WERI-Rb-1 (cell line): ENCODE measurements around the gene GRIN2C.

Experiments
- DNase-seq: peaks from one replicate; pipeline ENCODE4 v3.0.0-alpha.2; 2020
- H3K27ac ChIP-seq: fragments of 250-450 bp; sonication (Bioruptor Pico); 2 replicates; pipeline ENCODE4 v1.5.1; 2020; ENCODE audit warnings: mild to moderate bottlenecking, moderate library complexity
- H3K27me3 ChIP-seq: fragments of 250-450 bp; sonication (Bioruptor Pico); 2 replicates; pipeline ENCODE4 v1.5.1; 2021; ENCODE audit warnings: mild to moderate bottlenecking, low read depth, moderate library complexity; ENCODE audit not compliant: insufficient read depth, severe bottlenecking
- H3K36me3 ChIP-seq: fragments of 250-450 bp; sonication (Bioruptor Pico); 2 replicates; pipeline ENCODE4 v1.5.1; 2020; ENCODE audit warnings: mild to moderate bottlenecking, moderate library complexity
- H3K4me3 ChIP-seq: 2 replicates; pipeline ENCODE4 v1.5.1; 2011; ENCODE audit warnings: low read depth, mild to moderate bottlenecking, control low read depth, low read length
- H3K9me3 ChIP-seq: fragments of 250-450 bp; sonication (Bioruptor Pico); 2 replicates; pipeline ENCODE4 v1.5.1; 2021; ENCODE audit warnings: mild to moderate bottlenecking, moderate library complexity; ENCODE audit not compliant: severe bottlenecking
- TF ChIP-seq, protein P1 (sequence below): IDR thresholded peaks from 2 replicates; pipeline ENCODE4 v1.5.1; 2011; ENCODE audit warnings: low read depth, mild to moderate bottlenecking, control low read depth, inconsistent platforms, low read length

GRIN2C gene

DNA sequence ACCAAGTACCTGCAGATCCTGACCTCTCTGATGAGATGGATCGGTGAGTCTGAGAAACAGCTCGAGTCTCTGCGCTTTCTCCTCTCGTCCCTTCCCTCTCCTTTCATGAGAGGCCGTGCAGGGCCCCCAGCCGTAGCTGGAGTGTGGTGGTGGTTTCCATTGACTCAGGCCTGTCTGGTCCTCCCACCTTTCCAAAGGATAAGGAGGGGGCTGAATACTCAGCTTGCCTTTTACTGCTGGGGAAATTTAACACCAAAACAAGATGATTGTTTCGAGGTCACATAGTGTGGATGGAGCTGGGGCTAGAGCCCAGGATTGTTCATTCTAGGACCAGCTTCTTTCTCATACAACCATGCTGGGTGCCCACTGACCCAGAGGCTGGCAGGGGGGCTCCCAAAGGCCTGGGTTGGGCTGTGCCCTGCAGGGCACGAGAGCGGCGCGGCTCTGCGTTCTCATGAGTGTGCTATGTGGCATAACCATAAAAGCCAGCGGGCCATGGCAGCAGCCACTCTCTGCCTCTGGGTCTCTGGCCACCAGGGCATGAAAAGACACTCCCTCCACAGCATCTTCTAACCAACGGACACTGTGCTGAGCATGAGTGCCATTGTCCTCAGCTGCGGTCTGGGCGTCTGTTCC, 39.8 kb downstream of the GRIN2C start:
- TF ChIP-seq, protein P1, sequence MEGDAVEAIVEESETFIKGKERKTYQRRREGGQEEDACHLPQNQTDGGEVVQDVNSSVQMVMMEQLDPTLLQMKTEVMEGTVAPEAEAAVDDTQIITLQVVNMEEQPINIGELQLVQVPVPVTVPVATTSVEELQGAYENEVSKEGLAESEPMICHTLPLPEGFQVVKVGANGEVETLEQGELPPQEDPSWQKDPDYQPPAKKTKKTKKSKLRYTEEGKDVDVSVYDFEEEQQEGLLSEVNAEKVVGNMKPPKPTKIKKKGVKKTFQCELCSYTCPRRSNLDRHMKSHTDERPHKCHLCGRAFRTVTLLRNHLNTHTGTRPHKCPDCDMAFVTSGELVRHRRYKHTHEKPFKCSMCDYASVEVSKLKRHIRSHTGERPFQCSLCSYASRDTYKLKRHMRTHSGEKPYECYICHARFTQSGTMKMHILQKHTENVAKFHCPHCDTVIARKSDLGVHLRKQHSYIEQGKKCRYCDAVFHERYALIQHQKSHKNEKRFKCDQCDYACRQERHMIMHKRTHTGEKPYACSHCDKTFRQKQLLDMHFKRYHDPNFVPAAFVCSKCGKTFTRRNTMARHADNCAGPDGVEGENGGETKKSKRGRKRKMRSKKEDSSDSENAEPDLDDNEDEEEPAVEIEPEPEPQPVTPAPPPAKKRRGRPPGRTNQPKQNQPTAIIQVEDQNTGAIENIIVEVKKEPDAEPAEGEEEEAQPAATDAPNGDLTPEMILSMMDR: no peak
- no peak for DNase-seq

GRCh38 chr17:74818291-74818938, 41.3 kb downstream of the GRIN2C start:
- Histone ChIP-seq H3K27ac (peak overlapping the region; percentile 28; the same call in 1 of the 2 replicates), H3K4me3 (no peak overlapping the region), H3K9me3 (no peaks in the 10 kb centered on the region), H3K36me3 (peaks cover 31% of the 10 kb centered on the region), H3K27me3 (no peaks in the 10 kb centered on the region)
- TF ChIP-seq, protein P1: no peak
- DNase-seq: peak; percentile 59

More for the DNA sequence above, 39.8 kb downstream of the GRIN2C start:
- H3K36me3 ChIP-seq: peaks cover 31% of the 10 kb centered on the region
- no peaks in the 10 kb centered on the region for H3K27me3 ChIP-seq
- H3K27ac ChIP-seq: no peak overlapping the region
- H3K9me3 ChIP-seq: no peaks in the 10 kb centered on the region
- H3K4me3 ChIP-seq: no peak overlapping the region

DNA sequence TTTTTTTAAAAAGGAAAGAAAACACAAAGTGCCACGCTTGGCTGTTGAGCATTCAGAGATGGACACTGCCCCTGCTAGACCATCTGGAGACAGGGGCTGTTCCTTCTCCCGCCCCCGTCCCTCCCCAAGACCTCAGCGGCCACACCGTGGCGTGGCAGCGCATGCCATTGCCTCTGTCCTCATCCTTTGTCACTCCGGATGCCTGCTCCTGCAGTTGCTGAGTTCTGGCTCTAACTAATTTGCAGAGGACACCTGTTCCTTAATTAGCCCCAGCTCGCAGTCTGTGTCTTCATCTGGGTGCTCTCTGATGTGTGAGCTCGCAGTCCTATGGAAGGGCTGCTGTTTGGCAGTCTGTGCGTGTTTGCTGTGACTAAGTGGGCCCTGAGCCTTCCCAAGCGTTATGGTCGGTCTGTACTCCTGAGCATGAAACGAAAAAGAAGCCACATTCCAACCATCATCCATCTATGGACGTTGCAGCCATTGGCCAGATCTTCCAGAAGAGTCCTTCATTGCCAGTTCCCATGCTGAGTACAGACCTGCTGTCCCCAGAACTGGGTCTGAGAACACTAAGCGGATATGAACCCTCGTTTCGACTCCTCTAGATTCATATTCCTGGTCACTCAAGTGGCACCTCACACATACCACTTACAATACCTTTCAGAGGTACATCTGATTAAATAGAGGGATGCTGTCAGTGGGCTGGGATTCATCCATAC, 42.6 kb downstream of the GRIN2C start:
- H3K27me3 ChIP-seq: no peaks in the 10 kb centered on the region
- no peak for DNase-seq
- H3K4me3 ChIP-seq: no peak overlapping the region
- no peak overlapping the region for H3K27ac ChIP-seq
- TF ChIP-seq, protein P1: no peak
- H3K9me3 ChIP-seq: no peaks in the 10 kb centered on the region
- peaks cover 30% of the 10 kb centered on the region for H3K36me3 ChIP-seq

DNA sequence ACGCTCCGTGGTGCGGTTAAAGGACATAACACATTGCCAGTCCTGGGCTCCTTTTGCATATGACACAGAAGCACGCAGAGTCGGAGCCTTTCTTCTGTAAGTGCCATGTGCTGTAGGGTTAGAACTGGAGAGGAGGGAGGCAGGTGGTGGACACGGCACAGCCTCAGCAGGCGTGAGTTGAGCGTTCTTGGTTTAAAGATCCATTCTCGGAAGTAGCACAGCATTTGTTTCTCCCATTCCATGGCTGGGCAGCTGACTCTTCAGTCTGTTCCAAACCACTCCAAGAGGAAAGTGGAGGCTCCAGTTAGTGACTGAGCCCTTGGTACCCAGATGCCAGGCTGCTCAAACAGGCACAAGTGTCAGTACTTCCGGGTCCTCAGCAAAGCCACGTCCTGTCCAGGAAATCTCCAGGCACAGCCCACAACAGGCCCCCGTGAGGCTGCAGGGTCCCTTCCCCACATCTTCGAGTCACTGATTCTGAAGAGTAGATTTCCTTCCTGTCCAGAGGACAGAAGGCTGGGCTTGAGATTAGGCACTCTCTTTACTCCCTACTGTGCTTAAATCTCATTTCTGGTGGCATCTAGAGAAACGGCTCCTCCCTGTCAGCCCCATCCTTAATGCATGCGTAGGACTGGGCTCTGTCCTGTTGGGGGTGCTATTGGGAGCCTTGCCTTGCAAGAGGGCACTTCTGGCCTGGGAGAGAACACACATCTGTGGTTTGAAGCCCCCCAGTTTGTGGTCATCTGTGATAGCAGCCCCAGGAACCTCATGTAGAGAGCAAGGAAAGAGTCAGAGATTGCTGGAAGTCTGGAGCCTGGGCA, 43.9 kb downstream of the GRIN2C start:
- Histone ChIP-seq H3K27me3 (no peaks in the 10 kb centered on the region), H3K27ac (no peak overlapping the region; the same call in 1 of the 2 replicates), H3K9me3 (no peaks in the 10 kb centered on the region), H3K4me3 (no peak overlapping the region), H3K36me3 (peaks cover 27% of the 10 kb centered on the region)
- TF ChIP-seq, protein P1: peak; percentile 90
- DNase-seq: peak; percentile 84

DNA sequence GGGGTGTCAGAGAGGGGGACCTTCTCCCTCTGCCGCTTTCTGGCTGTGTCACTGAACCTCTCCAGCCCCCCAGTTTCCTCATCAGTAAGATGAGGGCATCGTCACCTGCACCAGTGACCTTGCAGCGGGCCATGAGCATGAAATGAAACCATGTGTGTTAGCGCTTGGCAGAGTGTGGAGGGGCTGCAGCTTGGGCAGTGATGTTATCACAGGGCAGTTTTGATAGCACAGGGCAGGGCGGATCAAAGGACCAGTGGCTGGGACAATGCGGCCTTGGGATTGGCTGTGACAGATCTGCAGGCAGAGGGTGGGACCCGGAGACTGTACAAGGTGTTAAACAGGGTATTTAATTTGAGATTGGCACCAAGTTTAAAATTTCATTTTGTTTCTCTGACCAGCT, 44.6 kb downstream of the GRIN2C start:
- Histone ChIP-seq H3K9me3 (no peaks in the 10 kb centered on the region), H3K4me3 (no peak overlapping the region), H3K27me3 (no peaks in the 10 kb centered on the region), H3K27ac (no peak overlapping the region), H3K36me3 (peaks cover 27% of the 10 kb centered on the region)
- no peak for DNase-seq
- TF ChIP-seq, protein P1: no peak
